Mucosa of stomach (tissue), 1 donor: Measurements from ENCODE around the gene PLA2G2C.
"Not testable (repeated sequence)": the region's sequence is repeated elsewhere in the genome, so short reads cannot be mapped to it uniquely, and the experiment has no call there.

Experiments used
- H3K27me3 ChIP-seq: one replicate; pipeline ENCODE4 v1.7.0; 2013; ENCODE audit warnings: mild to moderate bottlenecking, low read length; ENCODE audit not compliant: control insufficient read depth, insufficient read depth
- H3K36me3 ChIP-seq: one replicate; pipeline ENCODE4 v1.7.0; 2013; ENCODE audit warnings: low read length; ENCODE audit not compliant: control insufficient read depth, insufficient read depth
- H3K4me1 ChIP-seq: one replicate; pipeline ENCODE4 v1.7.0; 2013; ENCODE audit warnings: mild to moderate bottlenecking, low read length; ENCODE audit not compliant: control insufficient read depth, insufficient read depth
- H3K4me3 ChIP-seq: one replicate; pipeline ENCODE4 v1.7.0; 2013; ENCODE audit warnings: low read length
- H3K9ac ChIP-seq: one replicate; pipeline ENCODE4 v1.7.0; 2013; ENCODE audit warnings: mild to moderate bottlenecking, low read length, moderate library complexity
- H3K9me3 ChIP-seq: one replicate; pipeline ENCODE4 v1.7.0; 2013; ENCODE audit warnings: mild to moderate bottlenecking, low read length, moderate library complexity; ENCODE audit not compliant: control insufficient read depth
- donor health status: Pancreatic carcinoma.

The PLA2G2C gene

DNA sequence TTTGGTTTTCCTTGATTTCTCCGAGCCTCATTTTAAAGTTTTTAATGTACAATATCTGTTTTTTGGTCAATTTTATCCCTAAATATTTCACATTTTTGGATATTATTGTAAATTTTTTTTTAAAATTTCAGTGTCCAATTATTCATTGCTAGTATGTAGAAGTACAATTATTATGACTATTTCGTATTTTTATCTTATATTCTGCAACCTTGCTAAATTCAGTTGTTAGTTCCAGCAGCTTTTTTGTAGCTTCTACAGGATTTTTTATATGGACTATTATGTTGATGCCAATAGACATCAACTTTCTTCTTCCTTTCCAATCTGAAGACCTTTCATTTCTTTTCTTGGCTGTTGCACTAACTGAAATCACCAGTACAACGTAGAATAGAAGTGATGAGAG is 51.3 kb downstream of the PLA2G2C start:
- Histone ChIP-seq H3K4me3 (no peak overlapping the region), H3K4me1 (peaks cover 11% of the 10 kb centered on the region), H3K9me3 (no peaks in the 10 kb centered on the region), H3K36me3 (no peaks in the 10 kb centered on the region), H3K27me3 (no peaks in the 10 kb centered on the region), H3K9ac (no peak overlapping the region)

DNA sequence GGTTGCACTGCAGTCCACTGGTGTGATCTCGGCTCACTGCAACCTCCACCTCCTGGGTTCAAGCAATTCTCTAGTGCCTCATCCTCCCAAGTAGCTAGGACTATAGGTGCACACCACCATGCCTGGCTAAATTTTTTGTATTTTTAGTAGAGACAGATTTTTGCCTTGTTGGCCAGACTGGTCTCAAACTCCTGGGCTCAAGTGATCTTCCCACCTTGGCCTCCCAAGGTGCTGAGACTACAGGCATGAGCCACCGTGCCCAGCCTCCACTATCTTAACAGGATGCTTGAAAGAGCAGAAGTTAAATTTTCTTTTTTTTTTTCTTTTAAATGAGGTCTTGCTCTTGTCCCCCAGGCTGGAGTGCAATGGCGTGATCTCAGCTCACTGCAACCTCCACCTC is 55.8 kb downstream of the PLA2G2C start:
- H3K27me3 ChIP-seq, H3K4me3 ChIP-seq, H3K9ac ChIP-seq, H3K9me3 ChIP-seq, H3K36me3 ChIP-seq, H3K4me1 ChIP-seq: not testable (repeated sequence)

DNA sequence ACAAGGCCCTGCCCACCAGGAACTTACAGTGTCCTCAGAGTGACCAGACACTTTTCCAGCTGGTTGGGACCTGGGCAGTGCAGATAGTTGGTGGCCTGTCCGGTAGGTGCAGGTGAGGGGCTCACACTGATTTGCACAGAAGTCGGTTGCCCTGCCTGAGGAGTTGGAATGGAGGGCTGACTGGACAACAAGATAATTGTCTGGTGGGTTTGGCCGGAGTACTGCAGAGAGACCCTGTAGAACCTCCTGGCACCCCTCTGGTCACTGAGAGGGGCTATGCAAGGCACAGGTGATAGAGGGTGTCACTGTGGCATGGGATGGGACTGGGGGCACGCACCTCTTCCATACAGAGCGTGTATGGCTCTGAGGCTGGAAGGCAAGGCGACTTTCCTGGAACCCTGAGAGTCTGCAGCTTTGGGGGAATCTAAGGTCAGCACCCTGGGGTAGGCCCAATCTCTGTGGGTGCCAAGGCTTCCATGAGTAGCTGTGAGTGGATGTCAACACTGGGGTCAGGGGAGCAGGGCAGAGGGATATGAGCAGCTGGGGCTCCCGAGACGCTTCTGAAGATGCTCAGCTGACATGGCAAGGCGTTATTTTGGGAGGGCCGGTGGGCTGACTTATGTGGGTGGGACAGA is 59.4 kb downstream of the PLA2G2C start:
- no peaks in the 10 kb centered on the region for H3K9me3 ChIP-seq
- H3K36me3 ChIP-seq: no peaks in the 10 kb centered on the region
- peaks cover 13% of the 10 kb centered on the region for H3K4me1 ChIP-seq
- H3K4me3 ChIP-seq: no peak overlapping the region
- H3K27me3 ChIP-seq: peaks cover 4% of the 10 kb centered on the region
- H3K9ac ChIP-seq: no peak overlapping the region

DNA sequence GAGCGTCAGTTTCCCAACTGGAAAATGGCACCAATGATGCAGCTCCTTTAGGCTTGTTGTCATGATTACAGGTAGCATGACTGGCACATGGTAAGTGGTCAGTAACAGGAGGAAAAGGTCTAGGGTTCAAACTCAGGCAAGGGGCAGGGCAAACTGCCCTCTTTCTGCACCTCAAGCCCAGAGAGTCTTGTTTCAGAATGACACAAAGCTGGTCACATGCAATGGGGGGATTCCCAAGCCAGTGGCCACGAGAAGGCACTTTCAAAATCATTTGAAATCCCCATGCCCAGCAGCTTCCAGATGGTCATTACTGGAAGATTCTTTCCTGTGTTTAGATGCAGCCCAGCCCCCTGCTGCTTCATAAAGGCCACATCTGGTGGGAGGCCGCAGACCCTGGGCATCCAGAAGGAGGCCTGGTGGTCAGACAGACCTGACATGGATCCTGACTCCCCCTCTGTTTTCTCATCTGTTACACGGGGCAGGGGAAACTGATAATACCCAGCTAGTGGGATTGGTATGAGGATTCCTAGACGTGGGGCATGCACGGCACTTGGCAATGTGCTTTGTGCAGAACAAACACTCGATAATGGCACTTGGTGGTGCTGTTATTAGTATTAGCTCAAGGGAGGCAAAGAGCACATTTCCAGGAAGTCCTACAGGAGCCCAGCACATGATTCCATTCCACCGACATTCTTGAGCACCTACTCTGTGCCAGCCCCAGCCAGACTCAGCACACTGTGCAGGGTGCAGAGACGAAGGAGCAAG is 60.1 kb downstream of the PLA2G2C start:
- Histone ChIP-seq H3K36me3 (no peaks in the 10 kb centered on the region), H3K27me3 (peaks cover 10% of the 10 kb centered on the region), H3K9ac (no peak overlapping the region), H3K4me1 (peaks cover 13% of the 10 kb centered on the region), H3K4me3 (no peak overlapping the region), H3K9me3 (no peaks in the 10 kb centered on the region)

DNA sequence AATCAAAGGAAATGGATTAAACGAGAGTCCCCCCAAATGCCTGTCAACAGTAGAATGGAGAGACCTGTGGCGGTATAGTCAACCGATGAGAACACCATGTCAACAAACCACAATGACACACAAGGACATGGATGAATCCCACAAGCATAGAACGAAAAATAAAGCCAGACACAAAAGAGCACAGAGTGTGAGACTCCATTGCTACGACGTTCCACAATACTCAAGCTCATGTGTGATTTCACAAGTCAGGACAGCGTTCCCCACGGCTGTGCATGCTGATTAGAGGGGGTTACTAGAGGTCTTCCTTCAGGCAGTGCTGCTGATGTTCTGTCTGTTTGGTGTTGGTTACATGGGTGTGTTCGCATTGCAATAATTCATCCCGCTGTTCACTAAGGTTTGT is 61.2 kb downstream of the PLA2G2C start:
- no peak overlapping the region for H3K9ac ChIP-seq
- H3K4me3 ChIP-seq: no peak overlapping the region
- H3K9me3 ChIP-seq: no peaks in the 10 kb centered on the region
- H3K27me3 ChIP-seq: peaks cover 11% of the 10 kb centered on the region
- peaks cover 13% of the 10 kb centered on the region for H3K4me1 ChIP-seq
- no peaks in the 10 kb centered on the region for H3K36me3 ChIP-seq

DNA sequence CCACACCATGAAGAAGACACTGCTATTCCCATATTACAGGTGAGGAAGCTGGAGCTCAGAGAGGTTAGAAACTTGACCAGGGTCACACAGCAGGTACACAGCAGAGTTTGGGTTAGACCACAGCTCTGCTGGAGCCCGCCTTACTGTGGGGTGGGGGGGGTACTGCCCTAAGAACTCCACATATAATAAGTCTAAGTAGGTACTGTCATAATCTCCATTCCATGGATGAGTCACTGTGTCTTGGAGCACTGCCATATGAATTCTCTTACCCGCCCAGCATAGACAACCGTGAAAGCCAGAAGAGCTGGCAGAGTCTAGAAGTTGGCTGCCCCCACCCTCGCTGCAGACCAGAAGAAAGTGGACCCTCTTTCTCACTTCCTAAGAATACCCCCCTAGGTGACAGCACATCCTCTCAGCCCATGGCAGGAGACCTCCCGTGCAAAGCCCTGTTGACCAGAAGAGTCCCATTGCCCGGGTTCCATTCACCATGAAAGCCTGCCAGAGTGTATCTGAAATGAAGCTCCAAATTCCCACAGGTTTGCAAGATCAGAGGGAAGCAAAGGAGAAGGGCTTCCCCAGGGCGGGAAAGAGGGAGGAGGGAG is 61.8 kb downstream of the PLA2G2C start:
- no peak overlapping the region for H3K4me3 ChIP-seq
- peaks cover 13% of the 10 kb centered on the region for H3K4me1 ChIP-seq
- H3K9ac ChIP-seq: no peak overlapping the region
- H3K27me3 ChIP-seq: peaks cover 11% of the 10 kb centered on the region
- no peaks in the 10 kb centered on the region for H3K36me3 ChIP-seq
- H3K9me3 ChIP-seq: no peaks in the 10 kb centered on the region

DNA sequence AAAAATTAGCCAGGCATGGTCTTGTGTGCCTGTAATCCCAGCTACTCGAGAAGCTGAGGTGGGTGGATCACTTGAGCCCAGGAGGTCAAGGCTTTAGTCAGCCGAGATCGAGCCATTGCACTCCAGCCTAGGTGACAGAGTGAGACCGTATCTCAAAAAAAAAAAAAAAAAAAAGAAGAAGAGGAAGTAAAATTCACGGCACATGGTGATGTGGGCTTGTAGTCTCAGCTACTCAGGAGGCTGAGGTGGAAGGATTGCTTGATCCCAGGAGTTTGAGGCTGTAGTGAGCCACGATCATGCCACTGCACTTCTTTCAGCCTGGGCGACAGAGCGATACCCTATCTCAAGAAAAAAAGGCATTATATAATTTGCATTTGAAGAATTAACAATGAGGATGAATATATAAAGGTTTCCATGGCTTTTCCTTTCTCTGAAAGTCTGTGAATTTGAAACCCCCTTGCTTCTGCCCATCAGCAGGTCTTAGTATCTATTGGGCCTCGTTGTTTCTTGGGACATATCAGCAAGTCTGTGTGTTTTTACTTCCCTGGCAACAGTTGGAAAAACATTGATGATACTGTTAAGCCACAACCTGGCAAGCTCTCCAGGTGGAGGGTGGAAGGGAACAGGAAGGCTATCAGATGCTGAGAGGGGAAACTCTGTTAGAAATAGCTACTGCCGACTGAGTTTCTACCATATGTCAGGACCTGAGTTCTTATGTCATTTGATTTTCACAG is 62.4 kb downstream of the PLA2G2C start:
- Histone ChIP-seq H3K36me3 (no peaks in the 10 kb centered on the region), H3K27me3 (peaks cover 11% of the 10 kb centered on the region), H3K4me3 (no peak overlapping the region), H3K9ac (no peak overlapping the region), H3K9me3 (no peaks in the 10 kb centered on the region), H3K4me1 (peaks cover 13% of the 10 kb centered on the region)

DNA sequence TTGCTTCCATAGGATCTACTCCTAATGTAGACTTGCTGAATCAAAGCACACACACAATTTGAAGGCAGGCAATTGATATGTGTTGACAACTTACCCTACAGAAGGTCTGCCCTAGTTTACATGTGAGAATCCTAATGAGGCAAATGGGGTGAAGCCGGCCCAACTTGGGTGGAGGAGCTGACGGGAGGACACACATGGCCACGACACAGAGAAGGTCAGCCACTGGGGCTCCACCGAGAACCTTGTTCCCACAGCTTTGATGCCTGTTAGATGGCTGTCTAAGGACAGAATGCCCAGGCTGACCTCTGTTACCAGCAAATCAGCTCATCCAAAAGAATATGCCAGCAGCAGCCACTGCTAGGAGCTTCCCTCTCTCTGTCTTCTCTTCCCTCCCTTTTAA is 65.5 kb downstream of the PLA2G2C start:
- Histone ChIP-seq H3K4me1 (peaks cover 13% of the 10 kb centered on the region), H3K27me3 (peaks cover 8% of the 10 kb centered on the region), H3K4me3 (no peak overlapping the region), H3K9me3 (no peaks in the 10 kb centered on the region), H3K9ac (no peak overlapping the region), H3K36me3 (no peaks in the 10 kb centered on the region)

DNA sequence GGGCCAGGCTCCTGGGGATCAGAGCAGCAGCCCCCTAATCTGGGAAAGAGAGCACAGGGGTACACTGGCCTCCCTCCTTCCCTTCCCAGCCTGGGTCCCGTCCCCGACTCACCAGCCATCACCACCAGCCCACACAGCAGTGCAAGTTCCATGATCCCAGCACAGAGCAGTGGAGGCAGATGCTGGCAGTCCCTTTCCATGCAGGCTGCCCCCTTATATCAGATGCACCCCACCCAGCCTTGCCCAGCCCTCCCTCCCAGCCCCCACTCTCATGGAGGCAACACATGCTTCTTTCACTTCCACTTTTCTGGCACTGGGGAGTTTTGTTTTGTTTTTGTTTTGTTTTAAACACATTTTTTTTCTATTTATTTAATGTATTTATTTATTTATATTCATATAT is 67.0 kb downstream of the PLA2G2C start, which contains the start of gene PLA2G2D:
TSS of gene PLA2G2D (minus strand) at position 190 of the 400 bp plus-strand sequence. CDS start at position 152, 38 bp downstream.
- Histone ChIP-seq H3K9ac (no peak within 1 kb of the TSS), H3K27me3 (peaks cover 12% of the 10 kb centered on the region), H3K4me1 (peaks cover 7% of the 10 kb centered on the region), H3K4me3 (no peak within 1 kb of the TSS), H3K36me3 (no peaks in the 10 kb centered on the region), H3K9me3 (no peaks in the 10 kb centered on the region)

DNA sequence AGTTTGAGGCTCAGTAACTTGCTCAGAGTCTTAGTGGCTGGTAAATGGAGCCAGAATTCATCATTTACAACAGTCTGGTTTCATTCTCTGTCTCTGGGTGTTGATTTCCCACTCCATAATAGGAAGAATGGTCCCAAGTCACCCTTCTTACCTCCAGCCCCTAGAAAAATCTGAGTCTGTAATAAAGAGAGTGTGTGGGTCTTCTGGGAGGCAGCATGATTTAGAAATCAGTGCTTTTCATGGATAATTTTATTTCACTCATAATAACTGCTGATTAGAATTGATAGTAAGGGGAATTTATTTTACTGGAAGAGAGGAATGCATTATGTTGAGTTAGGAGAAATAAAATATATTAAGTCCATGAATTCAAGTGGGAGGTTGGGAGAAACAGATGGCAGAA is 69.1 kb downstream of the PLA2G2C start:
- Histone ChIP-seq H3K9me3 (no peaks in the 10 kb centered on the region), H3K27me3 (peaks cover 12% of the 10 kb centered on the region)

DNA sequence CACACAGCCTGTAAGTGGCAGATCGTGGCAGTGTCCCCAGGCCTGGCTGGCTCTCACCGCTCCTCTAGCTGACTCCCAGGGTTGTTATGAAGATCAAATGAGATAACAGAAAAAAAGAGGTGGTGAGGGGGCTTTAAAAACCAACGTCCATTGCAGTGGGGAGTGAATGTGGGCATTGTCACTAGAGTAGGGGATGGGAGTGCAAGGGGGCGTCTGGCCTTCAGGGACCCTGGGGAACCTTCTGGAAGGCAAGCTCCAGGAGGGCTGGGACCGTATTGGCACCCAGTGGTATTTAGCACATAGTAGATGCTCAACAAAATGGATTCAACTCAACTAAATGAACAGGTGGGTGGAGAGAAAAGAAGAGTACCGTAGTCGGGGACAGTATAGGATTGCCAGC is 70.4 kb downstream of the PLA2G2C start:
- H3K9me3 ChIP-seq: no peaks in the 10 kb centered on the region
- no peaks in the 10 kb centered on the region for H3K36me3 ChIP-seq
- H3K4me1 ChIP-seq: no peaks in the 10 kb centered on the region
- peaks cover 5% of the 10 kb centered on the region for H3K27me3 ChIP-seq
- H3K4me3 ChIP-seq: no peak overlapping the region
- H3K9ac ChIP-seq: no peak overlapping the region

More for the DNA sequence above, 69.1 kb downstream of the PLA2G2C start:
- H3K4me1 ChIP-seq: no peaks in the 10 kb centered on the region
- no peak overlapping the region for H3K9ac ChIP-seq
- H3K4me3 ChIP-seq: no peak overlapping the region
- no peaks in the 10 kb centered on the region for H3K36me3 ChIP-seq

DNA sequence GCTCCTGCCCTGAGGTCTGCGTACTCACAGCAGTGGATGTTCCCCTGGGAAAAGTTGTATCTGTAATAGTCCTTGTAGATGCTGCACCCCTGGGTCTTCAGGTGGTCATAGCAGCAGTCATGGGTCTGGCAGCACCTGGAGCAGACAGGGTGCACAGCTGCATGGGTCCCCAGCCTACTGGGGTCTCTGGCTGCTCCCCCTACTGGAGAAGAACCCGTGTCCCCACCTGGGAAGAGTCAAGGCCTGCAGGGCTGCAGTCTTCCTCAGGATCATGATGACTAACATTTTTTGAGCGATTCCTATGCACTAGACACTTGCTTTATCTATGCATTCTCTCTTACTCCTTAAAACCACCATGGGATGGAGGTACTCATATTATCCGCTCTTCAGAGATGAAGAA is 70.8 kb downstream of the PLA2G2C start:
- Histone ChIP-seq H3K4me1 (no peaks in the 10 kb centered on the region), H3K9ac (no peak overlapping the region), H3K9me3 (no peaks in the 10 kb centered on the region), H3K4me3 (no peak overlapping the region), H3K36me3 (no peaks in the 10 kb centered on the region), H3K27me3 (peaks cover 5% of the 10 kb centered on the region)
